Measurements from ENCODE around the gene PTGFRN. TPM values are rescaled to one million over a fixed set of nuclear protein-coding genes. Genes with fewer than 3 reads are reported as not detected.

Gene PTGFRN
- total and polyA plus RNA-seq, 2 experiments from 2014 or later = 17.4 to 32.7 TPM

GRCh38 chr1:116956378-116956777, 46.7 kb downstream of the PTGFRN start (continued):
- no peak for TF ChIP-seq ZNF462 (CRISPR knock-in tag; IDR thresholded peaks at IDR 0.05)
- no peak for TF ChIP-seq REST (IDR thresholded peaks at IDR 0.05; ENCODE audit: unreplicated experiment)
- no peak for TF ChIP-seq CREB1 (CRISPR knock-in tag; IDR thresholded peaks at IDR 0.05; ENCODE audit: low read depth)
- TF ChIP-seq JUNB (IDR thresholded peaks at IDR 0.05; ENCODE audit: unreplicated experiment) = no peak
- no peak for TF ChIP-seq POLR2AphosphoS5 (IDR thresholded peaks at IDR 0.05; ENCODE audit: low read depth)
- no peak for TF ChIP-seq EZH2phosphoT487 (IDR thresholded peaks at IDR 0.05; ENCODE audit: unreplicated experiment)
- TF ChIP-seq NANOG (IDR thresholded peaks at IDR 0.05; ENCODE audit: borderline replicate concordance) = no peak
- no peak for TF ChIP-seq STAT1 (IDR thresholded peaks at IDR 0.05; ENCODE audit: unreplicated experiment)
- no peak for TF ChIP-seq ZNF114 (CRISPR knock-in tag; IDR thresholded peaks at IDR 0.05)
